ENCODE data around the gene MARK4. TPM values are rescaled to one million over a fixed set of nuclear protein-coding genes. Genes with fewer than 3 reads are reported as not detected.
"Not testable (repeated sequence)": the region's sequence is repeated elsewhere in the genome, so short reads cannot be mapped to it uniquely, and the experiment has no call there.

Gene MARK4
- total RNA-seq, 5 donors from 2014 or later (not counting 1 experiment from before 2014, with no cell fraction given): 28.0 to 34.8 (median 29.9) TPM

GRCh38 chr19:45264781-45265317, 13.8 kb downstream of the MARK4 start:
- Mint-ChIP-seq H3K27me3 (no peaks in the 10 kb centered on the region), H3K36me3 (peaks cover 18% of the 10 kb centered on the region), H3K4me1 (no peaks in the 10 kb centered on the region), H3K4me3 (no peak overlapping the region), H3K27ac (no peak overlapping the region), H3K9me3 (no peaks in the 10 kb centered on the region)
- CTCF ChIA-PET: no interaction called here
- Histone ChIP-seq H3K4me3 (ENCODE audit: control insufficient read depth in 1 of 2, extremely low read depth in 1 of 2, low read length in 1 of 2) (no peak overlapping the region), H3K9me3 (no peaks in the 10 kb centered on the region), H3K27ac (ENCODE audit: low read length) (no peak overlapping the region), H3K27me3 (replicated peaks in 1 of 2; ENCODE audit: control insufficient read depth in 2 of 2, extremely low read depth in 1 of 2, insufficient read depth in 2 of 2, low read length in 1 of 2) (no peaks in the 10 kb centered on the region), H3K4me1 (ENCODE audit: control insufficient read depth in 1 of 2, extremely low read depth in 1 of 2, insufficient read depth in 2 of 2, low read length in 2 of 2) (no peaks in the 10 kb centered on the region), H3K36me3 (ENCODE audit: control insufficient read depth in 2 of 2, extremely low read depth in 1 of 2, insufficient read depth in 1 of 2, low read length in 1 of 2) (peaks cover 8 to 19% of the 10 kb centered on the region in 2 donors)
- ATAC-seq (replicated peaks in 1 of 4) (no peak), DNase-seq (no peak)
- POLR2A ChIA-PET: no interaction called here
- WGBS (ENCODE audit: insufficient coverage): 93% methylated on average over 19 of the region's 19 CpGs

GRCh38 chr19:45265375-45265774, 14.3 kb downstream of the MARK4 start:
- Mint-ChIP-seq H3K27ac (no peak overlapping the region), H3K27me3 (no peaks in the 10 kb centered on the region), H3K4me1 (no peaks in the 10 kb centered on the region), H3K36me3 (peaks cover 21% of the 10 kb centered on the region), H3K9me3 (no peaks in the 10 kb centered on the region), H3K4me3 (no peak overlapping the region)
- no peak for DNase-seq
- ChIA-PET POLR2A (no interaction called here), CTCF (no interaction called here)
- no peaks in the 10 kb centered on the region for H3K4me1 ChIP-seq (ENCODE audit: control insufficient read depth in 1 of 2, extremely low read depth in 1 of 2, insufficient read depth in 2 of 2, low read length in 2 of 2)
- peaks cover 8 to 19% of the 10 kb centered on the region in 2 donors for H3K36me3 ChIP-seq (ENCODE audit: control insufficient read depth in 2 of 2, extremely low read depth in 1 of 2, insufficient read depth in 1 of 2, low read length in 1 of 2)
- no peaks in the 10 kb centered on the region for H3K9me3 ChIP-seq
- H3K27me3 ChIP-seq (replicated peaks in 1 of 2; ENCODE audit: control insufficient read depth in 2 of 2, extremely low read depth in 1 of 2, insufficient read depth in 2 of 2, low read length in 1 of 2): no peaks in the 10 kb centered on the region
- no peak for ATAC-seq (replicated peaks in 1 of 4)
- no peak overlapping the region for H3K4me3 ChIP-seq (ENCODE audit: control insufficient read depth in 1 of 2, extremely low read depth in 1 of 2, low read length in 1 of 2)
- no peak overlapping the region for H3K27ac ChIP-seq (ENCODE audit: low read length)
- WGBS (ENCODE audit: insufficient coverage): 100% methylated on average over 4 of the region's 5 CpGs

- no peak for ATAC-seq (replicated peaks in 1 of 4)
- Histone ChIP-seq H3K36me3 (ENCODE audit: control insufficient read depth in 2 of 2, extremely low read depth in 1 of 2, insufficient read depth in 1 of 2, low read length in 1 of 2) (peaks cover 8 to 30% of the 10 kb centered on the region in 2 donors), H3K4me3 (ENCODE audit: control insufficient read depth in 1 of 2, extremely low read depth in 1 of 2, low read length in 1 of 2) (no peak overlapping the region), H3K27me3 (replicated peaks in 1 of 2; ENCODE audit: control insufficient read depth in 2 of 2, extremely low read depth in 1 of 2, insufficient read depth in 2 of 2, low read length in 1 of 2) (no peaks in the 10 kb centered on the region), H3K9me3 (no peaks in the 10 kb centered on the region), H3K4me1 (ENCODE audit: control insufficient read depth in 1 of 2, extremely low read depth in 1 of 2, insufficient read depth in 2 of 2, low read length in 2 of 2) (no peaks in the 10 kb centered on the region), H3K27ac (ENCODE audit: low read length) (no peak overlapping the region)
- POLR2A ChIA-PET: no interaction called here
- 90% methylated on average over 6 of the region's 12 CpGs for WGBS (ENCODE audit: insufficient coverage)
- CTCF ChIA-PET: no interaction called here
- Mint-ChIP-seq H3K4me1 (no peaks in the 10 kb centered on the region), H3K9me3 (no peaks in the 10 kb centered on the region), H3K36me3 (peaks cover 21% of the 10 kb centered on the region), H3K4me3 (no peak overlapping the region), H3K27ac (no peak overlapping the region), H3K27me3 (no peaks in the 10 kb centered on the region)
- DNase-seq: no peak
These were observed 16.2 kb downstream of the MARK4 start for GRCh38 chr19:45267296-45267695.

GRCh38 chr19:45269939-45270338, 18.9 kb downstream of the MARK4 start:
- H3K9me3 Mint-ChIP-seq; H3K4me1 Mint-ChIP-seq; ATAC-seq (replicated peaks in 1 of 4); H3K9me3 ChIP-seq; H3K27me3 ChIP-seq (replicated peaks in 1 of 2; ENCODE audit: control insufficient read depth in 2 of 2, extremely low read depth in 1 of 2, insufficient read depth in 2 of 2, low read length in 1 of 2); H3K4me1 ChIP-seq (ENCODE audit: control insufficient read depth in 1 of 2, extremely low read depth in 1 of 2, insufficient read depth in 2 of 2, low read length in 2 of 2); H3K27ac Mint-ChIP-seq; CTCF ChIA-PET; H3K4me3 ChIP-seq (ENCODE audit: control insufficient read depth in 1 of 2, extremely low read depth in 1 of 2, low read length in 1 of 2); H3K27ac ChIP-seq (ENCODE audit: low read length); DNase-seq; H3K4me3 Mint-ChIP-seq; H3K27me3 Mint-ChIP-seq; POLR2A ChIA-PET: not testable (repeated sequence)
- H3K36me3 Mint-ChIP-seq: peaks cover 30% of the 10 kb centered on the region
- H3K36me3 ChIP-seq (ENCODE audit: control insufficient read depth in 2 of 2, extremely low read depth in 1 of 2, insufficient read depth in 1 of 2, low read length in 1 of 2): peaks cover 4 to 43% of the 10 kb centered on the region in 2 donors
- WGBS (ENCODE audit: insufficient coverage): 98% methylated on average over 9 of the region's 13 CpGs

GRCh38 chr19:45271098-45271734, 20.1 kb downstream of the MARK4 start:
- no peaks in the 10 kb centered on the region for H3K9me3 ChIP-seq
- Mint-ChIP-seq H3K4me1 (no peaks in the 10 kb centered on the region), H3K27ac (no peak overlapping the region), H3K36me3 (peaks cover 27% of the 10 kb centered on the region), H3K27me3 (no peaks in the 10 kb centered on the region), H3K9me3 (no peaks in the 10 kb centered on the region), H3K4me3 (no peak overlapping the region)
- peaks cover 1 to 45% of the 10 kb centered on the region in 2 donors for H3K36me3 ChIP-seq (ENCODE audit: control insufficient read depth in 2 of 2, extremely low read depth in 1 of 2, insufficient read depth in 1 of 2, low read length in 1 of 2)
- WGBS (ENCODE audit: insufficient coverage): 97% methylated on average over 13 of the region's 21 CpGs
- POLR2A ChIA-PET: no interaction called here
- H3K27me3 ChIP-seq (replicated peaks in 1 of 2; ENCODE audit: control insufficient read depth in 2 of 2, extremely low read depth in 1 of 2, insufficient read depth in 2 of 2, low read length in 1 of 2): no peaks in the 10 kb centered on the region
- no peak overlapping the region for H3K4me3 ChIP-seq (ENCODE audit: control insufficient read depth in 1 of 2, extremely low read depth in 1 of 2, low read length in 1 of 2)
- CTCF ChIA-PET: no interaction called here
- DNase-seq (no peak), ATAC-seq (replicated peaks in 1 of 4) (no peak)
- H3K4me1 ChIP-seq (ENCODE audit: control insufficient read depth in 1 of 2, extremely low read depth in 1 of 2, insufficient read depth in 2 of 2, low read length in 2 of 2): no peaks in the 10 kb centered on the region
- no peak overlapping the region for H3K27ac ChIP-seq (ENCODE audit: low read length)

- Histone ChIP-seq H3K36me3 (ENCODE audit: control insufficient read depth in 2 of 2, extremely low read depth in 1 of 2, insufficient read depth in 1 of 2, low read length in 1 of 2) (peaks cover 0 to 42% of the 10 kb centered on the region in 2 donors), H3K27me3 (replicated peaks in 1 of 2; ENCODE audit: control insufficient read depth in 2 of 2, extremely low read depth in 1 of 2, insufficient read depth in 2 of 2, low read length in 1 of 2) (no peaks in the 10 kb centered on the region), H3K9me3 (no peaks in the 10 kb centered on the region), H3K4me1 (ENCODE audit: control insufficient read depth in 1 of 2, extremely low read depth in 1 of 2, insufficient read depth in 2 of 2, low read length in 2 of 2) (no peaks in the 10 kb centered on the region), H3K4me3 (ENCODE audit: control insufficient read depth in 1 of 2, extremely low read depth in 1 of 2, low read length in 1 of 2) (no peak overlapping the region), H3K27ac (ENCODE audit: low read length) (no peak overlapping the region)
- peaks cover 30% of the 10 kb centered on the region for H3K36me3 Mint-ChIP-seq
- H3K27ac Mint-ChIP-seq: no peak overlapping the region
- no peak for DNase-seq
- POLR2A ChIA-PET: no interaction called here
- no peak for ATAC-seq (replicated peaks in 1 of 4)
- WGBS (ENCODE audit: insufficient coverage): 86% methylated on average over 7 of the region's 7 CpGs
- CTCF ChIA-PET: no interaction called here
- no peaks in the 10 kb centered on the region for H3K9me3 Mint-ChIP-seq
- no peaks in the 10 kb centered on the region for H3K4me1 Mint-ChIP-seq
- no peak overlapping the region for H3K4me3 Mint-ChIP-seq
- no peaks in the 10 kb centered on the region for H3K27me3 Mint-ChIP-seq
These were observed 20.7 kb downstream of the MARK4 start for GRCh38 chr19:45271735-45272108.

- DNase-seq (no peak), ATAC-seq (replicated peaks in 1 of 4) (no peak)
- 97% methylated on average over 8 of the region's 14 CpGs for WGBS (ENCODE audit: insufficient coverage)
- POLR2A ChIA-PET: no interaction called here
- no peak overlapping the region for H3K27ac Mint-ChIP-seq
- H3K36me3 Mint-ChIP-seq: peaks cover 36% of the 10 kb centered on the region
- no peak overlapping the region for H3K4me3 ChIP-seq (ENCODE audit: control insufficient read depth in 1 of 2, extremely low read depth in 1 of 2, low read length in 1 of 2)
- H3K27ac ChIP-seq (ENCODE audit: low read length): no peak overlapping the region
- no peaks in the 10 kb centered on the region for H3K4me1 Mint-ChIP-seq
- no peaks in the 10 kb centered on the region for H3K4me1 ChIP-seq (ENCODE audit: control insufficient read depth in 1 of 2, extremely low read depth in 1 of 2, insufficient read depth in 2 of 2, low read length in 2 of 2)
- H3K9me3 Mint-ChIP-seq: no peaks in the 10 kb centered on the region
- no peaks in the 10 kb centered on the region for H3K27me3 ChIP-seq (replicated peaks in 1 of 2; ENCODE audit: control insufficient read depth in 2 of 2, extremely low read depth in 1 of 2, insufficient read depth in 2 of 2, low read length in 1 of 2)
- no peak overlapping the region for H3K4me3 Mint-ChIP-seq
- CTCF ChIA-PET: no interaction called here
- no peaks in the 10 kb centered on the region for H3K27me3 Mint-ChIP-seq
- H3K9me3 ChIP-seq: no peaks in the 10 kb centered on the region
- peaks cover 7 to 51% of the 10 kb centered on the region in 2 donors for H3K36me3 ChIP-seq (ENCODE audit: control insufficient read depth in 2 of 2, extremely low read depth in 1 of 2, insufficient read depth in 1 of 2, low read length in 1 of 2)
These were observed 22.4 kb downstream of the MARK4 start for GRCh38 chr19:45273521-45273855.
